ENCODE data around the gene PNPLA8.

Gene PNPLA8

DNA sequence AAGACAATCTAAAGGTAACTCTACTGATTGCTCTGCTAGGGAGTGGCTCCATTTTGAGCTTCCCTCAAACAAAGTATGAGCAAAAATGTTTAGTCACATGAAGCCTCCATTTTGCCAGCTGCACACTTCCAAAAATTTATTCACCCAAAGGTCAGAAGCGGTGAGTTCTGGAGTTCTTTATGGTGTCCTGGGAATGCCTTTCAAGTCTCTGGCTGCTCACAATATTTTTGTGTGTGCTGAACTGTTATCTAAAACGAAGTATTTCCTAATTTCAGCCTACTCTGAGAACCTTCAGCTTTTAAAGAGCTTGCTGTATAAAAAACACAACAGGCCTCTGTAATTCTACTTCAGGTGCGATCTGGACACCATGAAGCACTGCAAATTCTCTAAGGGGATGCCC lies 85.3 kb downstream of the PNPLA8 start:
- DNase-seq = no peak

DNA sequence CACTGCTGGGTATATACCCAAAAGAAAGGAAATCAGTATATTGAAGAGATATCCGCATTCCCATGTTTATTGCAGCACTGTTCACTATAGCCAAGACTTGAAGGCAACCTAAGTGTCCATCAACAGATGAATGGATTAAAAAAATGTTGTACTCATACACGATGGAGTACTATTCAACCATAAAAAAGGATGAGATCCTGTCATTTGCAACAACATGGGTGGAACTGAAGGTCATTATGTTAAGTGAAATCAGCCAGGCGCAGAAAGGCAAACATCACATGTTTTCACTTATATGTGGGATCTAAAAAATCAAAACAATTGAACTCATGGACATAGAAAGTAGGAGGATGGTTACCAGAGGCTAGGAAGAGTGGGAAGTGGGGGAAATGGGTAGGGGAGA lies 89.0 kb downstream of the PNPLA8 start:
- DNase-seq = no peak

DNA sequence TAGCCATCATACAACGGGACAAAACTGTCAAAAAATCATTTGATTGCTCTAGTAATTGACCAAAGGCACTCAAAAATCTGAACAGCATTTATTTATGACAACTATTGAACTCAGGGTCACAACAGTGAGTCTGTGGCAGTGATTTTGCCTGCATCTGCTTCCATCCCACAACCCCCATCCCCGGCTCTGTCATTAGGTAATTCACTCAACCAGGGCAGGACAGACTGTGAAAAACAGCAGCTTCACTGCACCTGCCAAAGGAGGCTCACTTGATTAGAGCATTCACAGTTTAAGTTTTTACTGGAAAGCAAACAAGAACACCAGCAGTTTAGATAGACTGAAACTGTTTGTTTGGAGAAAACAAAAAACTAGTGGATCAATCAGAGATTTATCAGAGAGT lies 91.9 kb downstream of the PNPLA8 start:
- DNase-seq = no peak

DNA sequence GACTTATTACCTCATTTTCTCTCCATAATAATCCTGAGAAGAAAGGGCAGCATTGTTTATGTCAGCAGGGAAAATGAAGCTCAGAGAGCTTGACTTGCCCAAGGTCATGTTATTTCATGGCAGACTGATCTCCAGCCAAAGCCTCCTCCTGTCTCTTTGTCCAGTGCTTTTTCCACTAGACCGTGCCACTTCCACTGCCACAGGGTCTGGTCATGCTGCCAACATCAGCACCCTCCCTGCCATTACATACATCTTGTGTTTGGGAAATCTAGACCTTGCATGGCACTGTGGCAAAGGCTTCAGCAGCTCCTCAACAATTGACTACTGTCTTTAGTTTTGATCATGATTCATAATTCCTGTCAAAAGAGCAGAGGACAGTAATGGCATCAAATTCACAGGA lies 94.8 kb downstream of the PNPLA8 start:
- no peak for DNase-seq

DNA sequence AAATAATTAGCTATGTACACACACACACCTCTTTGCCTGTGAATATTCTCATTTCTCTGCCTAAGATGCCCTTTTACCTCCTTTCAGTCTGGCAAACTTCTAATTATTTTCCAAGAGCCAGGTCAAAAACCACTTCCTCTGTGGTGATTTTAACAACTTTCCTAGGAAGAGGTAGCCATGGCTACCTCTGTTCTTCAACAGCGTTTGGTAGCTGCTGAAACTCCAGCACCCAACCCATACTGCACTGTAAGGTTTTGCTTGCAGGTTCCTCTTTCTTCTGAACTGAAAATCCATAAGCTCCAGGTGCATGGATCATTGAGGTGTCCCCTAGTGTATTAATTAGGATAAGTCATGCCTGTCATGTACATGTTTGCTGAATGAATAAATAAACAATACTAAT lies 95.3 kb downstream of the PNPLA8 start:
- DNase-seq = no peak

DNA sequence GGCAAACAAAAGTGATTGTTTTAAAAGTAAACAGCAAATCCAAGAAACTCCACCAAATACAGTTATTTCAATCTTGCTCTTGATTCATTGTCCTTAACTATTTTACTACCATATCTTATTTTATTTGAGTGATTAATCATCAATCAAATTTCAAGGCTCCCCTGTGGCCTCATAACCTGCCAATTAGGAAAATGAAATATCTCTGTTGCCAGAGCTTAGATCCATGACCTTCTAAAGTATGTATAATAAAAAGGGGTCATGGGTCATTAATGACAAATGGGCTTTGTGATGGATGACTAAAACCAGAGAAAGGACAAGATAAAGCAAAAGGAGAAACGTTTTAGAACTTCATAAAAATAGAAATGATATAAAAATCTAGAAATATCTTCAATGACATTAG lies 98.2 kb downstream of the PNPLA8 start:
- DNase-seq = no peak

DNA sequence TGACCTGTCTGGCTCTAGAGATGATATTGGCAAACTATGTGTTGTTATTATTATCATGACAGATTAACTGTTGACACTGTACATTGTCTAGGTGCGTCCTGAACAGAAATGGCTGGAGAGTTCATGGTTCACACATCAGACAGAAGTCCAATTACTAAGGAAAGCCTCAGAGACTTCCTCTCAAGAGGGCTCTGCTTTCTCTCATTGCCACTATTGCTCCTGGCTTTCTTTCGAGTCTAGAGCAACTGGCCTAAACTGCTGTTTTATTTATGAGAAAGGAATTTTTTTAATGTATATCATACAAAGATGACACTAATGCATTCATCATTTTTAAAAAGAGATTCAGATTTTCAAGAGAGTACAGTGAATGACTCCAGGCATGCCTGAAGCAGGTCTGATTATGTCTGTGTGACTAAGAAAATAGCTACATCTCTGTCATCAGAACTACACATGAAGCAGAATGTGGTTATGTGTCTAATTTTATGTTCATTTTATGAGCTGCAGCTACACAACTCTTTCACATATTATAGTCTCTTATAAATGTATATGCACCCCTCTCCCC lies 100.1 kb downstream of the PNPLA8 start:
- no peak for DNase-seq

DNA sequence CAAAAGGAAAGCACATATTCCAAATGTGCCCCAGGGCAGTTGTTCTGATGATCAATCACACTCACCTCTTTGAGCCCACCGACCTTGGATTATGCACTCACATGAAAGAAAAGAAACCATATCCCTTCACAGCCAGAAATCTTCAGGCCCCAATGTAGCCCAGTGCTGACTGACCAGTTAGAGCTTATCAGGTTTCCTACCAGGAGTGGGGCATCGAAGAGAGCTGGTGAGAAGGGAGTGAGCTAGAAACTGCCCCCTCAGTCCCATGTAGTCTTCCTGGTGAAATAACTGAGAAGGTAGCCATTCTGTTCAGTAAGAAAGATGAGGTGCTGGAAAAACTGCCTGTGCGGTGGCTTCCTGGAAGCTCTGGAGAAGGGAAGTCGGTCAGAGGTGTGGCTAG lies 101.9 kb downstream of the PNPLA8 start:
- no peak for DNase-seq

DNA sequence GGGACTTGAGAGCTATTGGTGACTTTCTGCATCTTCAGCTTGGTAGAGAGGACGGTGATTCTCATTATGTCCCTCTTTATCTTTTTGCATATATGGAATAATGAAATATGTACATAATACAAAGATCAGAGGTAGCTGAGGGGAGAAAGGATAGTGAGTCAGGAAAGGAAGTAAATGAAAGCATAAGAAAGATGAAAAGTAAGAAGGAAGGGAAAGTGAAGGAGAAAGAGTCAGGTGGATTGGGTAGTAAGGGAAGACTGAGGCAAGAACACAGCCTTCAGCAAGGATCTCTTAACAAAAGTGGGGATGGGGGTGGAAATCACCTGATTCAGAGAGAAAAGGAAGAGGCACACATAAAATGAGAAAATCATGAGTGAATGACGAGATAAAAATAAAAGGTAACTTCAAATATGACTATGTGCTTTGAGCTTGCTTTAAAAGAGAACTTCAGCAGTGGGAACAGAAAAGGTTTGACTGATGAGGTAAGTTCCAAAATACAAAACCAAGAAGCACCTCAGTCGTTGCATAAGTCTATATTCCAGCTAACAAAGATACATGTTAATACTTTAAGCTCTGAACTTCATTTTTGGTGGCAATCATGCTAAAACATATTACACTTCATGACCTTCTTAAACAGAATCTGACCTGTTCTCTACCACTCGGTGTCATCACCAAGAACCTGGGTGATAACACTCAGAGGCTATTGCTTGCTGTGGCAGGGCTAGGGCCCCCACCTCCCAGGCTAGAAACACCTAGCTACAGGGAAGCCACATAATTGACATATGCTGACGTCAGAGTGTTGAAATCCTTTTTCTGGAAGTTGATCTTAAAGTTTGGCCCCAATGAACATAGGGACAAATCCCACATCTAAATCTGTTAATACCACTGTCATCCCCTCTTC lies 102.6 kb downstream of the PNPLA8 start:
- DNase-seq = no peak

DNA sequence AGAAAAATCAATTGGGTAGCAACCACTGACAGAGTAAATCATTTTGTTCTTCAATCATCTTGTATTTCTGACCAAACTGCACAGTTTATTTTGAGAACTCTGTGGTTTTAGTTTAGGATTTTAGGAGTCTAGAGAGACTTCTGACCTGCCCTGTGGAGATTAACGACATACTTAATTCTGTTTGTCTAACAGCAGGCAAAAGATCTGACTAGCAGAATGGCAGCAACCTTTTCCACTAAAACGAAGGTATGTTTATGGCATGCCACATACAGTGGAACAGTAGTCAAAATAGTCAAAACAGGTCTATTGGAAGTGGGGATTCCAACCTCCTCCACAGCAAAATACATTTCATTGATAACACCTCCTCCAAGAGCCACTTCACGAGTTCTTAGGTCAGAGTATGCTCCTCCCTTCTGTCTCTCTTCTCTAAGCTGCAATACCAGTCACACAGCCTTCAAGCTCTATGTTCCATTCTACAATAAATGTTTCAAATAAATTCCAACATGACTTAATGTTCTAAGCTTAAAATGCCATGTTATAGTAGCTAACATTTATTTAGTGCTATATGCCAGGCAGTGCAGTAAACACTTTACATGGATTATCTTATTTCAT lies 104.1 kb downstream of the PNPLA8 start:
- no peak for DNase-seq
